NK-92 (cell line): Measurements from ENCODE around the gene GNA15.
"Not testable (repeated sequence)": the region's sequence is repeated elsewhere in the genome, so short reads cannot be mapped to it uniquely, and the experiment has no call there.

Experiments used
- DNase-seq: peaks from one replicate; lab custom pipeline; 2025; ENCODE audit not compliant: unreplicated experiment; lab: John Stamatoyannopoulos, UW

Gene GNA15

DNA sequence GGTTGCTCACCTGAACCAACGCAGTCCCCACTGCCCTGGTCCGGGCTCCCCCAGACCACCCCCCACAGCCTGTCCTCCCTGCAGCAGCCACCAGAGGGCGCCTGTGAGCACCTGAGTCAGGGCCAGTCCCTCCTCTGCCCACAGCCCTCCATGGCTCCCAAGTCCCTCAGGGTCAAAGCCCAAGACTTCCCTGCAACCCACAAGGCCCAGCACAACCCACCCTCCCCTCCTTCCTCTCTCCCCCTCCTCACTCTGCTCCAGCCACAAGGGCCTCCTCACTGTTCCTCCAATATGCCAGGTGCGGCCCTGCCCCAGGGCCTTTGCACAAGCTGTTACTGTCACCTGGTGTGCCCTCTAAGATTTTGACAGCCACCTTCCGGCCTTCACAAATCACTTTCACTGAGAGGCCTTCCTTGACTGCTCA is 10.9 kb downstream of the GNA15 start:
- DNase-seq = no peak

DNA sequence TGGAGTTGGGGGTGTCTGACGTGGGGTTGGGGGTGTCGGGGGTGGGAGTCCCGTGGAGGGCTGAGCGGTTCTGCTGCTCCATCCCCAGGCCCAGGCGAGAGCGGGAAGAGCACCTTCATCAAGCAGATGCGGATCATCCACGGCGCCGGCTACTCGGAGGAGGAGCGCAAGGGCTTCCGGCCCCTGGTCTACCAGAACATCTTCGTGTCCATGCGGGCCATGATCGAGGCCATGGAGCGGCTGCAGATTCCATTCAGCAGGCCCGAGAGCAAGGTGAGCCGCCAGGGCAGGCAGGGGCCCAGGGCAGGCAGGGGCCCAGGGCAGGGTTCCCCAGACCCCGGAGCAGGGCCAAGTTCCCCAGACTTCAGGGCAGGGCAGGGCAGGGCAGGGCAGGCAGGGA is 12.7 kb downstream of the GNA15 start:
- no peak for DNase-seq

DNA sequence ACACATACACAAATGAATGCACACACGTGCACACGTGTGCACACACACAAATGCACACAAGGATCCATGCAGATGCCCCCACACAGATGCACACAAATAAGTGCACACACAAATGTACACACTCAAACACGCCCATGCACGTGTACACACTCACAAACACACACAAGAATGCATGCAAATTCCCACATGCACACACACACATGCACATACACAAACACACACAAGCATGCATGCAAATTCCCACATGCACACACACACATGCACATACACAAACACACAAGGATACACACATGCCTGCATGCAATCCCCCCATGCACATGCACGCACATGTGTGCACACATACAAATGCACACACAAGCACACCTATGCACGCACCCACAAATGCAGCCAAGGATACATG is 13.3 kb downstream of the GNA15 start:
- DNase-seq = no peak

DNA sequence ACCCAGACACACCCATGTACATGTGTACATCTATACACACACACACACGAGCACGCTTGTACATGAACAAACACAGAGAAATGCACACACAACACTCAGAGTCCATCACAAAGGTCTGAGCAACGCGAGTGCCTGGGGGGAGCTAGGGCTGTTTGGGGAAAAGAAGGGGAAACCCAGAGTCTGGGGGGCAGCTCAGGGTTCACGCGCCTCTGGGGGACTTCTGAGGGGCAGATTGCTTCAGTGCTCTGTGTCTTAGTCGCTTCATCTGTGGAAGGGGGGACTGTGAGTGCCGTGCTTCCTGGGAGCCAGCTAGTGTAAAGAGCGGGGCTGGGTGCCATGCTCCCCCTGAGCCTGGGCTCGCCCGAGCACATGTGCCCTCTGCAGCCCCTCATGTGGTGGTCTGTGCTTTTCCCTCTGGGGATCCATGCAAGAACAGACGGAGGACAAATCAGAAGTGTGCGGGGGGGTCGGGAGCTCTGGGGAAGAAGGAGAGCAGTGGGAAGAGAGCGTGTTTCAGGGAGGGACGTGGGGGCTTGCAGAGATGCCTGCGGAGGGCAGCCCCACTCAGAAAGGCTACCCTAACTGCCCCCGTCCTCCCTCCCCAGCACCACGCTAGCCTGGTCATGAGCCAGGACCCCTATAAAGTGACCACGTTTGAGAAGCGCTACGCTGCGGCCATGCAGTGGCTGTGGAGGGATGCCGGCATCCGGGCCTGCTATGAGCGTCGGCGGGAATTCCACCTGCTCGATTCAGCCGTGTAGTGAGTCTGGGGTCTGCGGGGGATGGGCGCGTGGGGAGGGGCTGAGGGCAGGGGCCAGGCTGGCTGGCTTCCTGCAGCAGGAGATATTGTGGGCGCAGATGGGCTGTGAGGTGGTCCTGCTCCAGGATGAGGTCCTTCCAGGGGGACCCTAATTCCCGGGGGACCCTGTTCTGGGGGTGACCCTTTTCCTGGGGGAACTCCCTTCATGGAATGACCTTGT is 14.0 kb downstream of the GNA15 start:
- DNase-seq = no peak

DNA sequence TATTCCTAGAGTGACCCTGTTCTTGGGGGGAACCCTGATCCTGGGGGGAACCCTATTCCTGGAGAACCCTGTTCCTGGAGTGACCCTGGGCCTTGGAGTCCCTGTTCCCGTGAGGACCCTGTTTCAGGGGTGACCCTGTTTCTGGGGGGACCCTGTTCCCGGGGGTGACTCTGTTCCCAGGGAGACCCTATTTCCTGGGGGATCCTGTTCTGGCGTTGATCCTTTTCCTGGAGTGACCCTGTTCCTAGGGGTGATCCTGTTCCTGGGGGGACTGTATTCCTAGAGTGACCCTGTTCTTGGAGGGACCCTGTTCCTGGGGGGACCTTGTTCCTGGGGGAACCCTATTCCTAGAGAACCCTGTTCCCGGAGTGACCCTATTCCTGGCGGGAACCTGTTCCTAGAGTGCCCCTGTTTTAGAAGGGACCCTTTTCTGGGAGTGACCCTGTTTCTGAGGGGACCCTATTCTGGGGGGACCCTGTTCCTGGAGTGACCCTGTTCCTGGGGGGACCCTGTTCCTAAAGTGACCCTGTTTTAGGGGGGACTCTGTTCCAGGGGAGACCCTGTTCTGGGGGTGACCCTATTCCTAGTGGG is 15.0 kb downstream of the GNA15 start:
- no peak for DNase-seq

DNA sequence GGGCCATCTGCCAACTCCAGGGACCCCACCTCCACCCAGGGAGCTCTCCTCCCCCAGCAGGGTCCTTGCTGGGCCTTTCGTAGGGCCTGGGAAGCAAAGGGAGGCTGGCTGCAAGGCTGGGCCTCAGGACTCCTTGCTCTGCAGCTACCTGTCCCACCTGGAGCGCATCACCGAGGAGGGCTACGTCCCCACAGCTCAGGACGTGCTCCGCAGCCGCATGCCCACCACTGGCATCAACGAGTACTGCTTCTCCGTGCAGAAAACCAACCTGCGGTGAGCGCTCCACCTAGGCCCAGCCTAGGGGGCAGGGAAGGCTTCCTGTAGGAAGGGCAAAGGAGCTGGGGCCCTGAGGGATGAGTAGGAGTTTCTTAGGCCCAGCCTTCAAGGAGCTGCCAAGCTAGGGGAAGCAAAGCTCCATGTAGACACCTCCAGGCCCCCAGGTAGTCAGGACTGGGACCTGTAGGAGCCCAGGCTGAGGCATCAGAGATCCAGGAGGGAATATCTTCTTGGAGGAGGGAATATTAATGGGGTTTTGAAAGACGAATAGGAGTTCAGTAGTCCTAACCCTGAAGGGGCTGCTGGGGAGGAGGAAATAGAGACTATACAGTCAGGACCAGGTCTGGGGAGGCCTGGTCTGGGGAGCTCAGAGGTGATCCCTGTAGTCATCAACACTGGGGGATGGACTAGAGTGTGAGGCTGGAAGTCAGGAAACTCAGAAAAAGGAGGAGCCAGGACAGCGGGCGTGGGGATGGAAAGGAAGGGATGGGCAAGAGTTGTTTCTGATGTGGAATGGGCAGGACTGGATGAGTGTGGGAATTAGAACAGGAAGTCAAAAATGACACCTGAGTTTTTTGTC is 16.0 kb downstream of the GNA15 start:
- DNase-seq = no peak

DNA sequence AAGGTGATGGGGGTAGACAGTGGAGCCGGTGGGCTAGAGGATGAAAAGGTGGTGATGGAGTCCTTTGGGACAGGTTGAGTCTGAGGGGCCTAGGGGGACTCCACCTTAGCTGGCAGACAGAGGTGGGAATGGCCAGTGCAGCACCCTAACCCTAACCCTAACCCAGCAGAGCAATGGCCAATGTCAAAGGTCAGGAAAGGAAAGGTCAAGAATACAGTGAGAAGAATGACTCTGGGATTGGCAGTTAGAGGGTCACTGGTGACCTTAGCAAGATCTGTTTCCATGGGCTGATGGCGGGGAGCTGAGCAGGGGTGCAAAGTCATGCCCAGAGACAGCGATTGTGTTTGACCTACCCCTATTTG is 16.6 kb downstream of the GNA15 start:
- DNase-seq = no peak

DNA sequence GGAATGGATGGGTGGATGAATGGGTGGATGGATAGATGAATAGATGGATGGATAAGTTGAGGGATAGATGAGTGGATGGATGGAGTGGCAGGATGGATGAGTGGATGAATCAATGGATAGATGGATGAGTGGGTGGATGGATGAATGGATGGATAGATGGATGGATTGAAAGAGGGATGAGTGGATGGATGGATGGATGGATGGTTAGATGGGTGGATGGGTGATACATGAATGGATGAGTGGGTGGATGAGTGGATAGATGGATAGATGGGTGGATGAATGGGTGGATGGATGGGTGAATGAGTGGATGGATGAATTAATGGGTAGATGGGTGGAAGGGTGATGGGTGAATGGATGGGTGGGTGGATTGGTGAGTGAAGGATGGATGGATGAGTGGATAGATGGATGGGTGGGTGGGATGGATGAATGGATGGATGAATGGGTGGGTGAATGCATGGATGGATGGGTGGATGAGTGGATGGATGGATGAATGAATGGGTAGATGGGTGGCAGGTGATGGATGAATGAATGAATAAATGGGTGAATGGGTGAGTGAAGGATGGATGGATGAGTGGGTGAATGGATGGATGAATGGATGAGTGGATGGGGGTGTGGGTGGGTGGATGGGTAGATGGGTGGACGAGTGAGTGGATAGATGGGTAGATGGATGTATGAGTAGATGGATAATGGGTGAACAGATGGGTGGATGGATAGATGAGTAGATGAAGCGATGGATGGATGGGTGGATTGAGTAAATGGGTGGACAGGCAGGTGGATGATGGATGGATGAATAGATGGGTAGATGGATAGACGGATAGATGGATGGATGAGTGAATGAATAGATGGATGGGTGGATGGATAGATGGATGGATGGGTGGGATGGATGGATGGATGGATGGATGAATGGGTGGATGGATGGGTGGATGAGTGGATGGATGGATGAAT is 17.7 kb downstream of the GNA15 start:
- DNase-seq = no peak

DNA sequence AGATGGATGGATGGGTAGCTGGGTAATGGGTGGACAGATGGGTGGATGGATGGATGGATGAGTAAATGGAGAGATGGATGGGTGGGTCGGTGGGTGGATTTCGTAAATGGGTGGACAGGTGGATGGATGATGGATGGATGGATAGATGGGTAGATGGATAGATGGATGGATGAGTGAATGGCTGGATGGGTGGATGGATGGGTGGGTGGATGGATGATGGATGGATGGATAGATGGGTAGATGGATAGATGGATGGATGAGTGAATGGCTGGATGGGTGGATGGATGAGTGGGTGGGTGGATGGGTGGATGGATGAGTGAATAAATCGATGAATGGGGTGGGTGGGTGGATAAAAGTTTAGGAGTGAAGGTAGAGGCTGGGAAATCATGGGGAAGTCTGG is 18.6 kb downstream of the GNA15 start:
- DNase-seq = not testable (repeated sequence)

DNA sequence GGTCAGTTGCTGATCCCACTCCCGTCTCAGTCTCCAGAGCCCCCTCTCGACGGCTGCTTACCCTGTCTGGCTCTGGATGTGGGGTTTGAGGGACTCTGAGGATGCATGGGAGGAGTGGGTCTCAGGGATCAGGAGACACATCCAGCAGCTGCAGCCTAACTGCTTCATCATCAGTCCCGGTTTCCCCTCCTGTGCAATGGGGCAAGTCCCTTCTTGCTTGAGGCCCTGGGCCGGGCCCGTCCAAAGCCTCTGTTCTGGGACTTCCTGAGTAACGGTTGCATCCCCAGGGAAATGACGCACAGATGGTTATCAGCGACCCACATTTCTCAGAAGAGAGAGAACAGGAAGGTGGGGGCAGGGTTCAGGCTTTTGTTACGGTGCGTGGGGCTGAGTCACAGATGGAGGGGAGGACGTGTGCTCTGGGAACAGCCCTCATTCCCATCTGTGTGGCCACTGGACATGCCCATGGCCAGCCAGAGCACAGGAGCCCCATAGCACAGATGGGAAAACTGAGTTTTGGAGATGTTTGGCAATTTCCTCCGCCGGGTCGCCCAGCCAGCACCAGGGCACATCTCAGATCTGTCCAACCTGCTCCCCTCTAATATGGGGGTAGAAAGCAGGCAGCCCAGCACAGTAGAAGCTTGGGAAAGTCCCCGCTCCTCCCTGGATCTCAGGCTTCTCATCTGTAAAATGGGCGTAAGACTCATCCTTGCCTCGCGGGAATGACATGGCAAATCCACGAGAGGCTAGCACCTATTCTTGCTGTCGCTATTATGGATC is 19.3 kb downstream of the GNA15 start:
- no peak for DNase-seq

DNA sequence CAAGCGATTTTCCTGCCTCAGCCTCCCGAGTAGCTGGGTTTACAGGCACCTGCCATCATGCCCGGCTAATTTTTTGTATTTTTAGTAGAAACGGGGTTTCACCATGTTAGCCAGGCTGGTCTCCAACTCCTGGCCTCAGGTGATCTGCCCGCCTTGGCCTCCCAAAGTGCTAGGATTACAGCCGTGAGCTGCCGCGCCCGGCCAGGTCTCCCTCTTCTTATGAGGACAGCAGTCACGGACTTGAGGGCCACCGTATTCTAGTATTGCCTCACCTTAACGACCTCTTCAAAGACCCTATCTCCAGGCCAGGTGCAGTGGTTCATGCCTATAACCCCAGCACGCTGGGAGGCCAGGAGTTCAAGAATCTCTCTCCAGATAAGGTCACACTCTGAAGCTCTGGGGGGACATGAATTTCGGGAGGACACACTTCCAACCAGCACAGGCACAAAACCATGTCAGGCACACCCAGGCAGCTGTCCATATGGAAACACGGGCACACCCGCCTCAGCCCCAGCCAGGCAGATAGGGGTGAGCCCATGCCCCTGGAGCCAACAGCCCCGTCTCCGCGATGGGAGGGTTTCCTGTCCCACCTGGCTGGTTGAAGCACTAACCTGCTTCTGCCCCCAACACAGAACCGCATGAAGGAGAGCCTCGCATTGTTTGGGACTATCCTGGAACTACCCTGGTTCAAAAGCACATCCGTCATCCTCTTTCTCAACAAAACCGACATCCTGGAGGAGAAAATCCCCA is 21.4 kb downstream of the GNA15 start:
- DNase-seq = no peak

DNA sequence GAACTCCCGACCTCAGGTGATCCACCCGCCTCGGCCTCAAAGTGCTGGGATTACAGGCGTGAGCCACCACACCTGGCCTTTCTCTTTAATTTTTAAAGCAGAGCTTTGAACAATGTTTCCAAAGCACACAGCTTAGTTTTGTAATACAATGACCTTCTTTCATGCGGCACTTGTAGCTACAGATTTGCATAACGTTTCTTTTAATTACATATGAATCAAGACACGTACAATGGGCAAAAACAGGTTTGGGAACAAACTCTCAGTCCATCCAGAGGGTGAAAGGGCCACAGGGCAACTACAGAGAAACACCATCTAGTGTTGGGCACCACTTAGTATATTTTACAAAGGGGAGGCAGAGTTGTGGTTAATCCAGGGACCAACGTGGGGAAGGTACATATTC is 23.7 kb downstream of the GNA15 start:
- DNase-seq = no peak

DNA sequence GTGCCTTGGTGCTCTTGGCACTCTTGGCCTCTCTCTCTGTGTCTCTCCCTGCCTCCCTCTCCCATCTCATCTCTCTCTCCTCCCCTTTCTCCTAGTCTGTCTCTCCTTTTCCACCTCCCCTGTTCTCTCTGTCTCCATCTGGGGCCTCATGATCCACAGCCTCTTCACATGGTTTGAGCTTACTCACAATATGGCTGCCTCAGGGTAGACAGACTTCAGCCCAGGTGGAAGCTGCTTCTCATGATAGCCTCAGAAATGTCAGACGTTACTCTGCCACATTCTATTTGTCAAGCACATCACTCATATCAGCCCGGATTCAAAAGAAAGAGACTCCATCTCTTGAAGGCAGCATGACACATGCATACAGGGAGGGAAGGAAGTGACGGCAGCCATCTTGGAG is 24.4 kb downstream of the GNA15 start:
- DNase-seq = no peak

DNA sequence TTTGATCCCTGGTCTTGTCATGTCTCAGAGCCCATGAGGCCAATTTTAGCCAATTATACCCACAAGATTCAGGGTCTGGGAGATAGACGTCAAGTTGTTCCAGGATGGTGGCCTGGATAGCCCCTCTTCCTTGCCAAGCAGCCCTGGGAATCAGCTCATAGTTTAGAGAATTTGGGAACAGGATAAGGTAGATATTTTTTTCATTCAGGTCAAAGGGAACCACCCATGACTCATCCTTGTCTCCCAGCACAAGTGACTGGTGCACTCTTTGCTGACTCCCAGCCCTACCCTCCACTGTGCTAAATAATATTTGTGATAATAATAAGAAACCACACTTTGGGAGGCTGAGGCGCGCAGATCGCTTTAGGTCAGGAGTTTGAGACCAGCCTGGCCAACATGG is 25.6 kb downstream of the GNA15 start:
- no peak for DNase-seq

DNA sequence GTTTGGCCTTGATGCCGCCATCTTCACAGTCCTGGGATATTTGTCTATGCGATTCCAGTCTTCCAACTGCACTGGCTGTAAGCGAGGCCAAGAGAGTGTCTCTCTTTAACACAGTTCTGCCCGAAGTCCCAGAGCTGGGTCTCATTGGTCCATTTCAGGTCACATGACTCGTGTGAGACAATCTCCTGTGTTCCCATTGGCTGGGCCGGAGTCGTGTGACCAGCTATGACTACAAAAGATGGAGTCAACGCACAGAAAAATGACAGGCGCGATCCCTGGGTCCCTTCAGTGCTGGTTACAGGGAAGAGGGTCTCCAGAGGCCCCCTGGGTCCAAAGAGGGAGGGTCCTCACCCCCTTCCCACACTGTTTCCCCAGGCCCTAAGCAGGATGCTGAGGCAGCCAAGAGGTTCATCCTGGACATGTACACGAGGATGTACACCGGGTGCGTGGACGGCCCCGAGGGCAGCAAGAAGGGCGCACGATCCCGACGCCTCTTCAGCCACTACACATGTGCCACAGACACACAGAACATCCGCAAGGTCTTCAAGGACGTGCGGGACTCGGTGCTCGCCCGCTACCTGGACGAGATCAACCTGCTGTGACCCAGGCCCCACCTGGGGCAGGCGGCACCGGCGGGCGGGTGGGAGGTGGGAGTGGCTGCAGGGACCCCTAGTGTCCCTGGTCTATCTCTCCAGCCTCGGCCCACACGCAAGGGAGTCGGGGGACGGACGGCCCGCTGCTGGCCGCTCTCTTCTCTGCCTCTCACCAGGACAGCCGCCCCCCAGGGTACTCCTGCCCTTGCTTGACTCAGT is 26.8 kb downstream of the GNA15 start:
- DNase-seq = no peak

DNA sequence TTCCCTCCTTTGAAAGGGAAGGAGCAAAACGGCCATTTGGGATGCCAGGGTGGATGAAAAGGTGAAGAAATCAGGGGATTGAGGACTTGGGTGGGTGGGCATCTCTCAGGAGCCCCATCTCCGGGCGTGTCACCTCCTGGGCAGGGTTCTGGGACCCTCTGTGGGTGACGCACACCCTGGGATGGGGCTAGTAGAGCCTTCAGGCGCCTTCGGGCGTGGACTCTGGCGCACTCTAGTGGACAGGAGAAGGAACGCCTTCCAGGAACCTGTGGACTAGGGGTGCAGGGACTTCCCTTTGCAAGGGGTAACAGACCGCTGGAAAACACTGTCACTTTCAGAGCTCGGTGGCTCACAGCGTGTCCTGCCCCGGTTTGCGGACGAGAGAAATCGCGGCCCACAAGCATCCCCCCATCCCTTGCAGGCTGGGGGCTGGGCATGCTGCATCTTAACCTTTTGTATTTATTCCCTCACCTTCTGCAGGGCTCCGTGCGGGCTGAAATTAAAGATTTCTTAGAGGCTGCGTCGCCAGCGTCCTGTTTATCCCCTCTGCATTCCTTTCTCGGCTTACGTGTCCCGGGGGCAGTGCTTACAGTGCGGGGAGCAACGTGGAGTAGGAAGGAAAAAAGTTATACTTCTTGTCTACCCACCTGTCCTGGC is 27.5 kb downstream of the GNA15 start:
- no peak for DNase-seq

DNA sequence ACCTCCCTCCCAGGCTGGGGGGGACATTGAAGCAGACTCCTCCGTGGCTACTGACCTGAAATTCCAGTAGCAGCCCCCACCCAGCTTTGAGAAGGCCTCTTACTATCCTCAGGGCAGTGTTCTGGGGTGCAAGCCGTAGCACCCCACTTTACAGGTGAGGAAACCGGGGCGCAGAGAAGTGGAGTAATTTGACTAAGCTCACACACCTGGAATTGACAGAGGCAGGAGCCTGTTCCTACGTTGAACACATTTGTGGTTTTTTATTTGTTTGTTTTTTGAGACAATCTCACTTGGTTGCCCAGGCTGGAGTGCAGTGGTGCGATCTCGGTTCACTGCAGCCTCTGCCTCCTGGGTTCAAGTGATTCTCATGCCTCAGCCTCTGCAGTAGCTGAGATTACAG is 28.1 kb downstream of the GNA15 start:
- DNase-seq = no peak
